Measurements from ENCODE around the gene SLX4IP.

Gene SLX4IP

GRCh38 chr20:10541668-10542411 lies 106.7 kb downstream of the SLX4IP start:
- no peak for DNase-seq (ENCODE audit: low spot score)
- TF ChIP-seq CTCF (IDR thresholded peaks at IDR 0.05): no peak
- Histone ChIP-seq H3K27ac (no peak overlapping the region), H3K4me3 (no peak overlapping the region)

DNA sequence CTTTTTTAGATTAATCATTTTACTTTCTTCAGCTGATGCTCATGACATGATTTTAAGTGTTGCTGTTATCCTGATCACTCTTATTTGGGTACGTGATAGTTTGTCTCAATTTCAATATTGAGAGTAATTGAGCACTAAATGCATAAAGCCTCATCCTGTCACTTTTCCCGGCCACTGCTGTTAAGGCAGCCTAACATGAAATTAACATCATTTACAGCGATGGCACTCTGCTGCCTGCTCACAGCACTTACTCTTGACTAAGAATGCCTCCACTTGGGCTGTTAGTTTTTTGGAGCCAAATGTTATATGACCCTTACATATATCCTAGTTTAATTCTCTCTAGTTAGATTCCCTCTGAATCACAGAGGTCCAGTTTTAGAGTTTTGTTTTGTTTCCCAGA lies 107.3 kb downstream of the SLX4IP start:
- Histone ChIP-seq H3K4me3 (no peak overlapping the region), H3K27ac (no peak overlapping the region)
- DNase-seq (ENCODE audit: low spot score): no peak
- TF ChIP-seq CTCF (IDR thresholded peaks at IDR 0.05): no peak

DNA sequence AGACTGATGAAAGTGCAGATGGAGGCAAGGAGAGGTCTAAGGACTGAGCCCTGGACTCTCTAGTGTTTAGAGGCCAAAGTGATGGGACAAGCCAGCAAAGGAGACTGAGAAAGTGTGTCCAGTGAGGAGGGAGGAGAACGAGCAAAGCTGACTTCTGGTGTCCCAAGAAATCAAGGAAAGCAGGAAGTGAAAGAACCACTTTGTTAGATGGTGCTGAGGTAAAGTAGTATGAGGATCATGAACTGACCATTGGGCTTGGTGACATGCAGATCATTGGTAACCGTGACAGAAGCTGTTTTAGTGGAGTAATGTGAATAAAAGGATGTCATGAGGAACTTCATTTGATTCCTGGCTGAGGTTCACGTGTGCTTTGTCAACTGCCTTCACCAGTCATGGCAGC lies 108.4 kb downstream of the SLX4IP start:
- no peak overlapping the region for H3K27ac ChIP-seq
- no peak overlapping the region for H3K4me3 ChIP-seq
- no peak for TF ChIP-seq CTCF (IDR thresholded peaks at IDR 0.05)
- no peak for DNase-seq (ENCODE audit: low spot score)

GRCh38 chr20:10547276-10548114 lies 112.4 kb downstream of the SLX4IP start:
- no peak overlapping the region for H3K4me3 ChIP-seq
- DNase-seq (ENCODE audit: low spot score): no peak
- no peak for TF ChIP-seq CTCF (IDR thresholded peaks at IDR 0.05)
- no peak overlapping the region for H3K27ac ChIP-seq

DNA sequence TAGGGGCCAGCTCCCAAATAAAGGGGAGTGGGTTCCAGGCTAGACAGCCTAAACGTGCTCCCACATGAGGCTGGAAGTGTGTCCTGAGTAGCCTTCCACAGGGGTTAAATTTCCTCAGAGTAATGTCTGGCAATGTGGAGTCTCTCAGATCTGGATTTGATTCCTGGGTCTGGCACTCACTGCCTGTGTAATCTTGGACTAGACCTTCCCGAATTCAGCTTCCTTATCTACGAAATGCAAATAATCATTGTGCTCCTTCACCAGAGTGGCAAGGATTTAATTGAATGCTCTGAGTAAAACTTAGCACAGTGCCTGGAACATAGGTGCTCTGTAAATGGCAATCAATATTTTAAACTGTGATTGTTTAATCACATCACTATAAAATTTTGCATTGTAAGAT lies 114.4 kb downstream of the SLX4IP start:
- no peak for TF ChIP-seq CTCF (IDR thresholded peaks at IDR 0.05)
- no peak overlapping the region for H3K27ac ChIP-seq
- H3K4me3 ChIP-seq: no peak overlapping the region
- no peak for DNase-seq (ENCODE audit: low spot score)

- H3K27ac ChIP-seq: peak overlapping the region; percentile 10 to 42
- TF ChIP-seq CTCF (IDR thresholded peaks at IDR 0.05): no peak
- H3K4me3 ChIP-seq: no peak overlapping the region
- no peak for DNase-seq (ENCODE audit: low spot score)
Observed at GRCh38 chr20:10550204-10551118, 115.4 kb downstream of the SLX4IP start.
